ENCODE results near the gene SH2B3.

Gene SH2B3

DNA sequence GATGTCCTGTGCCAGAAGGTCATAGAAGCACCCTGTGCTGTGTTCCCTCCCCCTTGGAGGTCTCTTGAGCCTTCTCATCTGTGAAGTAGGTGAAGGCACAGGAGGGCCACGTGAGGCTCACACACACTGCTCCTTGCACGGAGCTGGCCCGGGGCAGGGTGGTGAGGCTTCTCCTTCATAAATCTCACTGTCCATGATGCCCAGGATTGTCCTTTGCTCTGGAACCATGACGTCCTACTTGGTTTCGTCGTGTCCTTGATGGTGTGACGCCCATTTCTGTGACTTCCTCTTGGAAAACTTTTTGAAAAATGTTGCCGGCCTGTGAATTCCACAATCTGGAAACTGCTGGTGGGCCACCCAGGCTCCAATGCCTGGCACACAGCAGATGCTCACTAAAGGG is 34.4 kb downstream of the SH2B3 start:
- H3K4me3 ChIP-seq, result no peak overlapping the region
- no peak for DNase-seq (ENCODE audit: low read depth, low spot score)
- H3K27ac ChIP-seq, result peak overlapping the region; percentile 57; the same call in 1 of the 2 replicates
- TF ChIP-seq FOXP2 (optimal IDR thresholded peaks at IDR 0.05; ENCODE audit: control extremely low read depth, extremely low read length, insufficient read depth) (no peak), EZH2 (IDR thresholded peaks at IDR 0.05) (no peak), POLR2AphosphoS5 (IDR thresholded peaks at IDR 0.05; ENCODE audit: borderline replicate concordance, low read depth, low read length) (no peak)
- no peaks in the 10 kb centered on the region for H3K9me3 ChIP-seq (ENCODE audit: low read depth, low read length)
- no peak overlapping the region for H3K9ac ChIP-seq (ENCODE audit: insufficient read length)
- peaks cover 17% of the 10 kb centered on the region for H3K36me3 ChIP-seq (ENCODE audit: insufficient read depth, low read length)

GRCh38 chr12:111440631-111441030 is 34.9 kb downstream of the SH2B3 start:
- Histone ChIP-seq H3K27ac (peak overlapping the region; percentile 57; the same call in 1 of the 2 replicates), H3K36me3 (ENCODE audit: insufficient read depth, low read length) (peaks cover 22% of the 10 kb centered on the region), H3K9ac (ENCODE audit: insufficient read length) (no peak overlapping the region), H3K4me3 (no peak overlapping the region), H3K9me3 (ENCODE audit: low read depth, low read length) (no peaks in the 10 kb centered on the region)
- no peak for DNase-seq (ENCODE audit: low read depth, low spot score)
- TF ChIP-seq POLR2AphosphoS5 (IDR thresholded peaks at IDR 0.05; ENCODE audit: borderline replicate concordance, low read depth, low read length), result no peak
- TF ChIP-seq FOXP2 (optimal IDR thresholded peaks at IDR 0.05; ENCODE audit: control extremely low read depth, extremely low read length, insufficient read depth), result no peak
- no peak for TF ChIP-seq EZH2 (IDR thresholded peaks at IDR 0.05)

GRCh38 chr12:111441107-111441928 is 35.6 kb downstream of the SH2B3 start:
- H3K27ac ChIP-seq, result peak overlapping the region; percentile 71
- TF ChIP-seq POLR2AphosphoS5 (IDR thresholded peaks at IDR 0.05; ENCODE audit: borderline replicate concordance, low read depth, low read length) (no peak), EZH2 (IDR thresholded peaks at IDR 0.05) (no peak)
- no peak overlapping the region for H3K9ac ChIP-seq (ENCODE audit: insufficient read length)
- no peak overlapping the region for H3K4me3 ChIP-seq
- DNase-seq (ENCODE audit: low read depth, low spot score), result no peak
- H3K36me3 ChIP-seq (ENCODE audit: insufficient read depth, low read length), result peaks cover 28% of the 10 kb centered on the region
- no peaks in the 10 kb centered on the region for H3K9me3 ChIP-seq (ENCODE audit: low read depth, low read length)

- no peak for TF ChIP-seq POLR2AphosphoS5 (IDR thresholded peaks at IDR 0.05; ENCODE audit: borderline replicate concordance, low read depth, low read length)
- no peak for TF ChIP-seq FOXP2 (optimal IDR thresholded peaks at IDR 0.05; ENCODE audit: control extremely low read depth, extremely low read length, insufficient read depth)
- TF ChIP-seq EZH2 (IDR thresholded peaks at IDR 0.05), result no peak
- DNase-seq (ENCODE audit: low read depth, low spot score), result no peak
- Histone ChIP-seq H3K36me3 (ENCODE audit: insufficient read depth, low read length) (peaks cover 38% of the 10 kb centered on the region), H3K9me3 (ENCODE audit: low read depth, low read length) (no peaks in the 10 kb centered on the region), H3K9ac (ENCODE audit: insufficient read length) (no peak overlapping the region), H3K27ac (0 out of 2 replicates have a peak overlapping the region, but pooled peaks have one; percentile 8), H3K4me3 (no peak overlapping the region)
Observed at GRCh38 chr12:111442301-111443045, 36.8 kb downstream of the SH2B3 start.

DNA sequence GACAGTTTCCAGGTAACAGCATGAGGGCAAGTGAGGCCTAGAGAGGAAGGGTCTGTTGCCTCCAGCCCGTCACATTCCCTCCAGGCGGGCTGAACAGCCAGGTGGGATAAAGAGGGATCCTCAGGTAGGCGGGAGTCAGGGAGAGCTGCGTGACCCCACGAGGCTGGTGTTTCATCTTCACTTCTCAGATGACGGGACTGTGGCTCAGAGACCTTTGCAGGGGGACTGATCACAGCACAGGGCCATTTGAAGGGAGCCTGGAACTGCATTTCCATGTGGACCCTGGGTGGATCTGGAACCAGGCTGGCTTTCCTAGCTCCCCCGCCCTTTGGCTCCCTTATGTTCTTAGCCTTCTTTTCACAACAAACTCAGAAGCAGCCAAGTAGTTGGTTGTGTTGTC is 37.4 kb downstream of the SH2B3 start:
- Histone ChIP-seq H3K9ac (ENCODE audit: insufficient read length) (no peak overlapping the region), H3K9me3 (ENCODE audit: low read depth, low read length) (no peaks in the 10 kb centered on the region), H3K27ac (peak overlapping the region; percentile 74), H3K4me3 (no peak overlapping the region), H3K36me3 (ENCODE audit: insufficient read depth, low read length) (peaks cover 43% of the 10 kb centered on the region)
- TF ChIP-seq FOXP2 (optimal IDR thresholded peaks at IDR 0.05; ENCODE audit: control extremely low read depth, extremely low read length, insufficient read depth) (no peak), EZH2 (IDR thresholded peaks at IDR 0.05) (no peak), POLR2AphosphoS5 (IDR thresholded peaks at IDR 0.05; ENCODE audit: borderline replicate concordance, low read depth, low read length) (no peak)
- DNase-seq (ENCODE audit: low read depth, low spot score), result no peak

GRCh38 chr12:111443586-111443985 is 37.9 kb downstream of the SH2B3 start:
- peak overlapping the region; percentile 74 for H3K27ac ChIP-seq

DNA sequence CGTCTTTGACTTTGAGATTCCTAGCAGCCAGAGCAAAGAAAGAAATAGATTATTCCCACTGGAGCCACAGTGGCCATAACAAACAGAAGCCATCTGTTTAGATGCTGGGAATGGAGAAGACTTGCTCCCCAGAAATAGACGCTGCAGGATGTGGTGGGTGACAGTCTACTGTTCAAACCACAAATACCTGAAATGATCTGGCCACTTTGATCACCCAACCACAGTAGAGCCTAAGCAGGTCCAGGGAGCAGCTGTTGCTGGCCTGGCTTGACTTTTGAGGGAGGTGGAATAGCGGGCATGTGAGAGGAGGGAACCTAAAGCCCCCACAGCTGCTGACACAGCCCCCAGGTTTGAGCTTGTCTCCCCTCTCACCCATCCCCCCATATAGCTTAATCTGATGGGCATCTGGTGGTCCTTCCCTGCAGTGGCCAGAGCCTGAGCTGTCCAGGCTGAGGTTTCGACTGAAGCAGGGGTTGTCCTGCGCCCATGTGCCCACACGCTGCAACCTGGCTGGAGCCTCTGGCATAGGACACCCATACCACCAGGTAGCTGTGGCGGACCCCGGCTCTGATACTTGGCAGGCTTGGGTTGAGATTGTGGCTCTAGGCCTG is 38.7 kb downstream of the SH2B3 start:
- DNase-seq (ENCODE audit: low read depth, low spot score), result no peak
- Histone ChIP-seq H3K36me3 (ENCODE audit: insufficient read depth, low read length) (peaks cover 54% of the 10 kb centered on the region), H3K4me3 (peak overlapping the region; percentile 29; the same call in 1 of the 2 replicates), H3K27ac (peak overlapping the region; percentile 74), H3K9ac (ENCODE audit: insufficient read length) (no peak overlapping the region), H3K9me3 (ENCODE audit: low read depth, low read length) (no peaks in the 10 kb centered on the region)
- TF ChIP-seq FOXP2 (optimal IDR thresholded peaks at IDR 0.05; ENCODE audit: control extremely low read depth, extremely low read length, insufficient read depth) (no peak), POLR2AphosphoS5 (IDR thresholded peaks at IDR 0.05; ENCODE audit: borderline replicate concordance, low read depth, low read length) (no peak), EZH2 (IDR thresholded peaks at IDR 0.05) (no peak)

More at GRCh38 chr12:111443586-111443985, 37.9 kb downstream of the SH2B3 start:
- DNase-seq (ENCODE audit: low read depth, low spot score), result no peak
- Histone ChIP-seq H3K4me3 (no peak overlapping the region), H3K36me3 (ENCODE audit: insufficient read depth, low read length) (peaks cover 48% of the 10 kb centered on the region), H3K9me3 (ENCODE audit: low read depth, low read length) (no peaks in the 10 kb centered on the region), H3K9ac (ENCODE audit: insufficient read length) (no peak overlapping the region)
- no peak for TF ChIP-seq EZH2 (IDR thresholded peaks at IDR 0.05)
- no peak for TF ChIP-seq POLR2AphosphoS5 (IDR thresholded peaks at IDR 0.05; ENCODE audit: borderline replicate concordance, low read depth, low read length)
- TF ChIP-seq FOXP2 (optimal IDR thresholded peaks at IDR 0.05; ENCODE audit: control extremely low read depth, extremely low read length, insufficient read depth), result no peak
